GM12878 (cell line): ENCODE results near the gene NIN.

ENCODE experiments used
- CTCF ChIP-seq, 3 experiments: IDR thresholded peaks in 2 of 3; conservative IDR thresholded peaks in 1 of 3; 2 replicates each; pipeline ENCODE4 v1.5.1; 2011; ENCODE audit warnings: low read depth in 3 of 3, low read length in 3 of 3, mild to moderate bottlenecking in 3 of 3, control low read depth in 2 of 3, moderate library complexity in 2 of 3, inconsistent platforms in 1 of 3, mixed read lengths in 1 of 3; ENCODE audit not compliant: control insufficient read depth in 2 of 3, insufficient read depth in 1 of 3; ENCODE audit errors: extremely low read depth in 1 of 3
- GABPA ChIP-seq: IDR thresholded peaks from 2 replicates; pipeline ENCODE4 v1.6.1; 2014; ENCODE audit warnings: antibody characterized with exemption, low read depth, mild to moderate bottlenecking, inconsistent platforms
- TCF12 ChIP-seq: IDR thresholded peaks from 2 replicates; pipeline ENCODE4 v1.6.1; 2011; ENCODE audit warnings: low read depth, mild to moderate bottlenecking, low read length
- WRNIP1 ChIP-seq: IDR thresholded peaks from 2 replicates; pipeline ENCODE4 v1.6.1; 2011; ENCODE audit warnings: low read depth, low read length, improper control_type of control experiment, borderline replicate concordance
- ZBTB4 ChIP-seq: fragments of 450-650 bp; formaldehyde crosslinking; IDR thresholded peaks from 2 replicates; pipeline ENCODE4 v1.4.0; 2022; ENCODE audit warnings: mild to moderate bottlenecking, moderate library complexity
- ZZZ3 ChIP-seq: IDR thresholded peaks from 2 replicates; pipeline ENCODE4 v1.6.1; 2011; ENCODE audit warnings: low read depth; ENCODE audit not compliant: control insufficient read depth, insufficient read length
- TF ChIP-seq, protein P1 (sequence below): IDR thresholded peaks from 2 replicates; pipeline ENCODE4 v1.6.1; 2011; ENCODE audit warnings: borderline replicate concordance, low read depth, mild to moderate bottlenecking, moderate library complexity, mixed read lengths, low read length; ENCODE audit not compliant: insufficient read depth; ENCODE audit errors: extremely low read length

GRCh38 chr14:50826681-50827080 is 4.3 kb downstream of the NIN start:
- TF ChIP-seq GABPA (no peak), CTCF (IDR thresholded peaks at IDR 0.05 in 2 of 3, conservative IDR thresholded peaks at IDR 0.05 in 1 of 3; ENCODE audit: control insufficient read depth in 2 of 3, extremely low read depth in 1 of 3, insufficient read depth in 1 of 3, low read depth in 3 of 3, low read length in 3 of 3) (no peak), ZBTB4 (no peak), ZZZ3 (no peak), WRNIP1 (no peak), TCF12 (no peak)
- TF ChIP-seq, protein P1, sequence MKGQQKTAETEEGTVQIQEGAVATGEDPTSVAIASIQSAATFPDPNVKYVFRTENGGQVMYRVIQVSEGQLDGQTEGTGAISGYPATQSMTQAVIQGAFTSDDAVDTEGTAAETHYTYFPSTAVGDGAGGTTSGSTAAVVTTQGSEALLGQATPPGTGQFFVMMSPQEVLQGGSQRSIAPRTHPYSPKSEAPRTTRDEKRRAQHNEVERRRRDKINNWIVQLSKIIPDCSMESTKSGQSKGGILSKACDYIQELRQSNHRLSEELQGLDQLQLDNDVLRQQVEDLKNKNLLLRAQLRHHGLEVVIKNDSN = no peak
